GM18519 (cell line): Measurements from ENCODE around the gene AEN.
A peak's percentile ranks its signal among the peaks of the same experiment; 100 is the strongest.

Source experiments
- ATAC-seq: cut with Tn5 transposase; IDR thresholded peaks from one replicate; pipeline ENCODE4 v1.9.1; 2021; ENCODE audit warnings: mild to moderate bottlenecking, moderate library complexity; ENCODE audit not compliant: unreplicated experiment, low FRiP score

Gene AEN

DNA sequence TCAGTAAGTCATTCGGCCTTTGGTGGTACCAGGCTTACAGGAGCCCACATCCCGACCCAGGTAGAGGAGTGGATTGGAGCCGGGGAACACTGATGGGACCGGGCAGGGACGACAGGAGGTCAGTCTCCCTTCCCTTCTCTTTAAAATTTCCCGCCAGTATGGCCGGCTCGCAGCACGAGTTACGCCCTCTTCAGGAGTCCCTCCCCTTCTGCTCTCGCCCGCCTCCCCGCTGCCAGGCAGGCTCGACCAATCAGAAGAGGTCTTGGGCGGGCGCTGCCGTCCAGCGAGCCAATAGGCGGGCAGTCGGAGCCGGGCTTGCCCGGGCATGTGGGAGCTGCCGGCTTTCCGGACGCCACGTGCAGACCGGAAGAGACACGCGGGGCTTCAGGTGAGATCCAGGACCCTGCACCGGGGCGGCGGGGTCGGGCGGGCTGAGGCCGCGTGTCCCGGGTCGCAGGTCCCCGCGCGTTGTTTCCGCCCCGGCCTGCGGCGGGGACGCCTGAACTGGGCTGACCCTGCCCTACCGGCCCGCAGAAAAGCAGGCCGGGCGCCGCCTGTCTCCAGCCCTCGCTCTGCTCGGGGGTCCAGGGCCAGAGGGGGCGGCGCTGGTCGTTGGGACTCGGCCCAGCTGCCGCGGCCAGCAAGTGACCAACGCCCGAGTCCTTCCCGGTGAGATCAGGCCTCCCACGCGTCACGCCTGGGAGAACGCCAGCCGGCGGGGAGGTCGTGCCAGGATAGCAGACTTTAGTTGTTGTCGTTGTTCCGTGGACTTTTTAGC, at the start of gene AEN:
TSS of gene AEN (plus strand) at position 346 of the 778 bp plus-strand sequence. CDS start 4,870 bp downstream, outside the sequence.
- peak; percentile 93 for ATAC-seq

DNA sequence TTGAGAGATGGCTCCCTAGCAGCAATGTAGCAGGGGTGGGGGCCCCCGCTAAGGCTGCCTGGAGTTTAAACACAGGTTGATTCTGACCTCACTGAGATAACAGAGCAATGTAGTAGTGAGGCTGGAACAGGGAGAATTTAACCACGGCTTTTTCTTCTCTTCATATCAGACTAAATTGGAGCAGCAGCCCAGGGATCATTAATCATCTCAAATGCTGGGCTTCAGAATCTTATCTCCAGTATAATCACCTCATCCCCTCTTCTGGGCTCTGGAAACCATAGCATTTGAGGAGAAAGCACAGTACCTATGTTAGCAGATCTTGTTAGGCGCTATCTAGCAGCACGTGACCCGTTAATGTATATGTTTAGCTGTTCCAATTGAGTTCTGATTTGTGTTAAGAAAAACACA, 49.3 kb upstream of the AEN start:
- no peak for ATAC-seq

DNA sequence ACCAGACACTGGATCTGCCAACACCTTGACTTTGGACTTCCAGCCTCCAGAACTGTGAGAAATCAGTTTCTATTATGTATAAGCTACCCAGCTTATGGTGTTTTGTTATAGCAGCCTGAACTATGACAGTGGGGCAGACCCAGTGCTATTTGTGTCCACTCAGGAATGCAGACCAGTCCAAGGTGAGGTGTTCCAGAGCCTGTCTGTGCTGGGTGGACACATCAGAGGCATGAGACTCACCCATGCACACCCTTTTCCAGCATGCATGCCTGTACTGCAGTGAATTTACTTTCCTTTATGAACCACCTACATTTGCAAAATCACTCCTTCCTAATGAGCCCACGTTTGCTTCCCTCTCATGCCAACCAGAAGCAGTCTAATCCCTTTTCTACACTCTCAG, 47.1 kb upstream of the AEN start:
- ATAC-seq = no peak

DNA sequence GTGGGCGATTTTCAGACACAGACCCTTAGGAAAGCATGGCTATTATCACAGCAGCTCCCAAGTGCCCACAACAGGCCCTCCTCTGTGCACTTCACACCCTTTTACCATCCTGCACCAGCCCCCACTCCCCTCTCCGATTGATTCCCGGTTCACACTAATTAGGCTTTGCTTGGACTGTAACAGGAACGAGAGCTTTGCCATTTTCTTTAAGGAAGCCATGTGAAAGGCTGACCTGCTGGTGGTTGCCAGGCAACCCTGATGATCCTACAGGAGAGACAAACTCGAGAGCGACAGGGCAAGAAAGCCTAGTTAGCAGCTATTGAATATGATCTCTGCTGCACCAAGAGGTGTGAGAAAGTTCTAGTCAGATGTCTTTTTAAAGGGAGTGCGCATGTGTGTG, 46.5 kb upstream of the AEN start:
- no peak for ATAC-seq

DNA sequence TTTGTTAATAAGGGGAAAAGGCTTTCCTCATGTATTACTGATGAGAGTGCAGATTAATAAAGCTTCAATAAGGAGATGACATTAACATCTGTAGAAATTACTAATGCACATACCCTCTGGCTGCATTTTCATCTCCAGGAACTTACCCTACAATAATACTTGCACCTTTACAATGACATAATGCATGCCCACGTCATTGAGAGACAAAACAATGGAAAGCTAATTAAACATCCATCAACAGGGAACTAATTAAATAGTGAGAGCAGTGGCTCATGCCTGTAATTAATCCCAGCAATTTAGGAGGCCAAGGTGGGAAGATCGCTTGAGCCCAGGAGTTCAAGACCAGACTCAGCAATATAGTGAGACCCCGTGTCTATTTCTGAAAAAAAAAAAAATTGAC, 41.8 kb upstream of the AEN start:
- no peak for ATAC-seq

GRCh38 chr15:88580532-88580931, 40.6 kb upstream of the AEN start:
- no peak for ATAC-seq

GRCh38 chr15:88586401-88587162, 34.6 kb upstream of the AEN start:
- no peak for ATAC-seq

GRCh38 chr15:88590759-88591158, 30.4 kb upstream of the AEN start:
- ATAC-seq = no peak

DNA sequence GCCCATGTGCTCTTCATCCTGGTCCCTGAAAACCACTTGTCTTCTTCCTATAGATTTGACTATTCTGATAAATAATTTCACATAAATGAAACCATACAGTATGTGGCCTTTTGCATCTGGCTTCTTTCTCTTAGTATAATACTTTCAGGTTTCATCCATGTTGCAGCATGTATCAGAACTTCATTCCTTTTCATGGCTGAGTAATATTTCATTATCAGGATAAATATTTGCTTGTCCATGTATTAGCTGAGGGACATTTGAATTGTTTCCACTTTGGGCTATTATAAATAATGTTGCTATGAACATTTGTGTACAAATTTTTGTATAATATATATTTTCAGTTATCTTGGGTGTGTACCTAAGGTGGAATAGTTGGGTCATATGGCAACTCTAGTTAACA, 29.8 kb upstream of the AEN start:
- ATAC-seq = no peak

GRCh38 chr15:88603885-88604284, 17.3 kb upstream of the AEN start:
- ATAC-seq = no peak

- ATAC-seq = no peak
Observed at GRCh38 chr15:88604381-88605188, 16.6 kb upstream of the AEN start.

DNA sequence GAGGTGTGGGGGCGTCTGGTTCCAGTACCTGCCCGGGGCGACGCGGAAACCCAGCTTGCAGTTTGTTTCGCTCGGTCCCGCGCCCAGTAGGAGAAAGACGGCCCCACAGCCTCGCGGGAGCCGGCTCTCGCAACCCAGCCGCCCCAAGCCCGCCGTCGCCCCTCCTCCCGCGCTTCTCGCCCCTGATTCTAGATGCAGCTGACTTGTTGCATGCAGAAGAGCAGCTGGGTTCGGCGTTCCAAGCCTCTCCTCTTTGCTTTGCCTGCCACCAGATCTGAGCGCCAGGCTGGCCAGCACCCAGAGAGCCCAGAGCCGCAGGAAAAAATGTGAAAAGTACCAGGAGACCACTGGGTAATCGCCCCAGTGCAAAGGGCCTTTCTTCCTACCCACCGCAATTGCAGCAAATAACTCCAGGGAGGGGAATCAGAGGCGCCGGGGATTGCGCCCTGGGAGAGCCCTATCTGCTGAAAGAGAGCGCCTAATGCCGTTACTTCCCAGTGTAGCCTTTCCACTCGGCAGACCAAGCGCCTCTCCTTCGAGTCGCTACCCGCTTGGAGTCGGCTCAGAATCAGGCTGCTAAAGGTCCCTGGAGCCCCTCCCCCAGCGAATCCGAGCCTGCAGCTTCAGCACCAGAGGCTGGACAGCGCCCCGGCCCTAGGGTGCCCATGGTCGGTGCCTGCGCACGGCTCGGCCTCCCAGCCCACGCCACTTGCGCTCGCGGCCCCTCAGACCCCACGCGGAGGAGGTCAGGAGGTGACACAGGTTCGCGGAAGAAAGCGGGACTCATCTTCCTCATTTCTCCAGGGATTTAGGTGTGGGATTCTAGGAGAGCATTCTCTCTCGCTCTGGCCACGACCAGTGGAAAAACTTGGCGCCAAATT, 15.7 kb upstream of the AEN start:
- ATAC-seq = no peak

- ATAC-seq = no peak
Observed at GRCh38 chr15:88606070-88606794, 14.9 kb upstream of the AEN start.

GRCh38 chr15:88607951-88608350, 13.2 kb upstream of the AEN start:
- no peak for ATAC-seq

- no peak for ATAC-seq
Observed at GRCh38 chr15:88608607-88609181, 12.4 kb upstream of the AEN start.

DNA sequence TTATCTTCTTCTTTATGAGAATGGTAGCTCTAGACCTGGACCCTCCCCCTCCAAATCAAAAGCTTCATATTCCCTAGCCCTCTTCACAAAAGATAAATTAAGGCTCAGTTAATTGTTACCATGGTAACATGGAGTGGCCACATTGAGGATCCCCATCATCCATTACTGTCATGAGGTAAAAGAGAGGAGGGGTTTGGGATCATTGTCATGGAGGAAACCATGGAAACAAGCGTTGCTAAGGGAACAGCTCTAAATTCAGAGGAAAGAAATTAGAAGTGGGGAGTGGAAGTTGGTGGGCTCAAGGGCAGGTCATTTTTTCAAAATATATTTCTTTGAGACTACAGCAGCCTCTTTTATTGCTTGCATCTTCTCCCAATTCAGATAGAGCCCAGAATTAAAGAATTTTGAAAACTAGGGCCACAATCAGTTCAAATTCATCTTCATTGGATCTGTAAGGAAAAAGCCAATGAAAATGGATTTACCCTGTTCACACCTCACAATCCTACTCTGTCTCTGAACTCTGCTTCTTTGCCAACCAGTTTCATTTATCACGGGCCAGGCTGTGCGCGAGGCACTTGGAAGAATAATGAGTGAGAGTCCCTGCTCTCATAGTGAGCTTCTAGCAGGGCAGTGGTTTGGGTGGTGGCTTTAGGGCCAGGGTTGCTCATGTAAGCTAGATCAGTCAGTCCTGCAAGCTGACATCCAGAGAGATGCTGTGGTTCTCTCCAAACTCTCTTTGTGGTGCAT, 11.6 kb upstream of the AEN start:
- no peak for ATAC-seq

- ATAC-seq = no peak
Observed at GRCh38 chr15:88610701-88611231, 10.4 kb upstream of the AEN start.

DNA sequence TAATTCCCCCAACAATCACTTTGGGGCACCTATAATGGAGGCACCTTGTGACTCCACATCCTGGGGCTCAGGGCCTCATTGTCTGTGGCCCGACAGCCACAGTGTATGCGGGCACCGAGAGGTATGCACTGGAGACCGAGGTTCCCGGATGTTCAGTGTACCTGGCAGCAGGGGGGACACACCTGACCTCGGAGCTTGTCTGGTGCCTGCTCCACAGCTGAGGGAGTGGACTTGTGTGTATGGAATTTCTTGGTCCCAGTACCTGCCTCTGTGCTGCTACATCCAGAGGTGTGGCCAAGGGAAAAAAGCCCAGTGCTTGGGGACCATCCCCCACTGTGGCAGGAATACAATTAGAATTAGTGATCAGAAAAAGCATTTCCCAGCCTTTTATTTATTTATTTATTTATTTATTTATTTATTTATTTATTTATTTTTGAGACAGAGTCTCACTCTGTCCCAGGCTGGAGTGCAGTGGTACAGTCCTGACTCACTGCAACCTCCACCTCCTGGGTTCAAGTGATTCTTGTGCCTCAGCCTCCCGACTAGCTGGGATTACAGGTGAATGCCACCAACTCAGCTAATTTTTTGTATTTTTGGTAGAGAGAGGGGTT, 8.8 kb upstream of the AEN start:
- ATAC-seq = no peak
